Posterior cingulate gyrus (tissue), 11 donors: ENCODE measurements around the gene HDAC2.
"Not testable (repeated sequence)": the region's sequence is repeated elsewhere in the genome, so short reads cannot be mapped to it uniquely, and the experiment has no call there.

Experiments used
- DNase-seq, 10 donors: peaks; one replicate each; pipeline versions ENCODE4 v3.0.0 to v3.0.0-alpha.2; 2020 to 2021; ENCODE audit warnings: mixed read lengths in 3 of 10
- intact Hi-C: fragments of 100-400 bp; cut with DNase I; formaldehyde crosslinking; loops from one replicate; pipeline ENCODE4 v1.15.1; 2023

Gene HDAC2

DNA sequence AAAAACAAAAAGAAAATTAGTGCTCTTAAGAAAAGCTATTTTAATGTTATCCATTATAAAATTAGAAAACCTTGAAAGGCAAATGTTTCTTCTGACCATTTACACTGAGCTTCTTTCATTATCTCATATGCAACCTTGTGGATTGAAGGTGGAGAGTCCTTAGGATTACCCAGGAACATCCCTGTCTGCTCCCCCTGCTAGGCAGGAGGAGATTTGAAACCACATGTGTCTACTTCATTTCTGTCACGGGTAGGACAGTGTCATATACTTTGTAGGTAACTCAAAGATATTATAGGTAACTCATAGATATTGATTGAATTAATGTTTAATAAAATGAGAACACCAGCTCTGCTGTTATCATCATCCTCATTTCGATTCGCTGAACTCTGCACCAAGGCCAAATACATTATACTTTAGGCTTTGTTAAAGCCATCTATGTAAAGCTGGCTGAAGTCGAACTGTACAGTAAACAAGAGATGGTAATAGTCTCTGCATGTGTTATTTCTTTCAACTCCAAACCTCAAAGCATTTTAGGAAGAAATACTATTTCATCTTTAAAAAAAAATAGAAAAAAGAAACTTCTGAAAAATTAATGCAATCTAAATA lies 49.5 kb downstream of the HDAC2 start:
- intact Hi-C loops, result no loop called here
- DNase-seq, result no peak

DNA sequence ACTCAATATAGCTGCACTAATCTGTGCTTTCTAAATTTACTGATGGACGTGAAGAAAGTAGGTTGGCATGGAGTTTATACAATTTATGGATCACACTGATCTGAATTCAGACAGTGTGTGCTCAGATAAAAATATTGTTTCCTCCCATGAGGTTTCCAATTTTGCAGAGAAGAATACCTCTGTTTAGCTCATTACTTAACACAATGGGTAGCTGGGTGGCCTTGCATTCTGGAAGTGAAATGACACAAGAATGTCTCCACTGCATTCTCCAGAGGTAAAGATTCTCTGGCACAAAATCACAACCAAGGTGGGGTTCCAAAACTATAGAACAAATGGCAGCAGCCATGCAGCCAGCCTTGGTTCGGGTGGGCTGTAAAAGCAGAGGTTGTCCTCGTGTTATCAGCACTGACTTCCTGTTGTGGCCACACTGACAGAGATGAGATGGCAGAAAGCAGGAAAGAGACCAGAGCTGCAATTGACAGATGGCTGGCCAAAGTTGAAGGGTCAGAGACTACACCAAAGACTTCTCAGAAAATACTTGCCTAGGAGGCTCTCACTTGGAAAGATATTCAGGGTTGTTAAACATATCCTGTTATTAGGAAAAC lies 50.2 kb downstream of the HDAC2 start:
- intact Hi-C loops, result no loop called here
- no peak for DNase-seq

DNA sequence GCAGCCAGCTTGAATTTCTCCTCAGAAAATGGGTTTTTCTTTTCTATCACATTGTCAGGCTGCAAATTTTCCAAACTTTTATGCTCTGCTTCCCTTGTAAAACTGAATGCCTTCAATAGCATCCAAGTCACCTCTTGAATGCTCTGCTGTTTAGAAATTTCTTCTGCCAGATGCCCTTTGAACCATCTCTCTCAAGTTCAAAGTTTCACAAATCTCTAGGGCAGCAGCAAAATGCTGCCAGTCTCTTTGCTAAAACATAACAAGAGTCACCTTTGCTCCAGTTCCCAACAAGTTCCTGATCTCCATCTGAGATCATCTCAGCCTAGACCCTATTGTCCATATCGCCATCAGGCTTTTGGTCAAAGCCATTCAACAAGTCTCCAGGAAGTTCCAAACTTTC lies 60.7 kb downstream of the HDAC2 start:
- DNase-seq, intact Hi-C loops: not testable (repeated sequence)

DNA sequence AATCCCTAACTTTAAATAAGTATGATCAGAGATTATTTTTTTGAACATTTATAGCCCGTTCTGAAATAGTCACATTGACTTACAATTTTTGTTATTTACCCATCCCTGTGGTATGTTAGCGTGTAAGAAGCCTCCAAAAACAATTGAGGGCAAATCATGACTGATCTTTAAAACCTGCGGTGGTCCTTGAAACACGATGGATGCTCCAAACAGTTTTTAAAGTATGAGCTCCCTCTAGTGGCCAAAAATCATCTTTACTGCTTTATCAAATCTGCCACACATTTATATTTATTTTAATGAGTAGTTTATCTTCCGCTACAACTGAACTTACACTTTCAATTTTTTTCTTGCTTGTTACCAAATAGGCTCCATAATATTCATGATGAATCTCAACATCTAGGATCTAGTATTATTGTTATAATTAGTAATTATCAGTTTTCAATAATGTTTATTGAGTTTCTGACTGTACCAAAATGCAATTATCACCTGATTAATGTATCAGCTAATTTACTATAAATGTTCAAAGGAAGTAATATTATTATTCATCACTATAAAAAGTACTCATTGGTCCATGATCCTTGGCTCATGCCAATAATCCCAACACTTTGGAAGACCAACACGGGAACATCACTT lies 61.6 kb downstream of the HDAC2 start:
- intact Hi-C loops, result loop anchor here (1.0 to 10.0 kb wide), 2 partner anchors 1129 to 1725 kb away; no protein-coding TSS in a partner anchor
- DNase-seq, result no peak

DNA sequence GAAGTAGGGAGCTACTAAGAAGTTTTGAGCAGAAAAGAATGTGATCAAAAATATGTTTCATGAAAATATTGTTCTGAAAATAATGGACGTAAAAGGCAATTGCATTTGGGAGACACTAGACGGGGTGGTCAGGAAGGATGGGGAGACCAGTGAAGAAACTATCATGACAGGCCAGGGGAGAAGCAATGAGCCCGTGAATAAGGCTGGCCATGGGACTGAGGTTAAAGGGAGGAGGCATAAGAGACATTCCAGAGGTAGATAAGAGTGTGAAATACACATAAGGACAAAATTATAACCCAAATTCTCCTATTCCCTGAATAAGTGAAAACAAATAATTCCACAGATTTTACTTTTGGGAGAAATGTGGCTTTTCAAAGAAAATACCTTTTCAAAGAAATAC lies 62.1 kb downstream of the HDAC2 start:
- intact Hi-C loops, result loop anchor here (1.0 to 10.0 kb wide), 2 partner anchors 1128 to 1724 kb away; no protein-coding TSS in a partner anchor
- no peak for DNase-seq

DNA sequence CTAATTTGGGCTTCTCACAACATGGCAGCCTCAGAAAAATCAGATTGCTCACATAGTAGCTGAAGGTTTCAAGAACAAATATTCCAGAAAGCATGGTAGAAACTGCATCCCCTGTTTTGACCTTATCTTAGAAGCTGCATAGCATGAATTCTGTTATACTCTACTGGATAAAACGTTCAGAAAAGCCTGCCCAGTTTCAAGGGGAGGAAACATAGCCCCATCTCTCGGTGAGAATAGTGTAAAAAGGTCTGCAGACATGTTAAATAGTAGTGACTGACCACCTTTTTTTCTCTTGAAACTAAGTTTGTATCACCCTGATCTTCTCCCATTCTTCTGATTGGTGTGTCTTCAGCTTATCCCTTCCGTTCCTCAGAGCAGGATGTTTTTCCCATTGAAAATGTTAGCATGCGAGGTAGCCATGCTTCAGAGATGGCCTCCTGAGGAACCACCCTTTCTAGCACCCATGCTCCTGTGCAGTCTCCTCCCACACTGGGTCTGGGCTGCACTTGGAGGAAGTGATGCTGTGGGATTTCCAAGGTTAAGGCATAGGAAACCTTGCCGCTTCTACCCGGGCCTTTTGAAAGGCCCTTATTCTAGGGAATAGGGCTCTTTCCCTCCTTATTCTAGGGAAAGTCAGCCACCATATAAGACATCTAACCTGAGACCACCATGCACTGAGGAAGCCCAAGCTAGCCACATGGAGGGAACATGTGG lies 63.7 kb downstream of the HDAC2 start:
- intact Hi-C loops, result loop anchor here (10.0 kb wide), 1 partner anchor 1722 kb away; no protein-coding TSS in a partner anchor
- DNase-seq, result no peak

DNA sequence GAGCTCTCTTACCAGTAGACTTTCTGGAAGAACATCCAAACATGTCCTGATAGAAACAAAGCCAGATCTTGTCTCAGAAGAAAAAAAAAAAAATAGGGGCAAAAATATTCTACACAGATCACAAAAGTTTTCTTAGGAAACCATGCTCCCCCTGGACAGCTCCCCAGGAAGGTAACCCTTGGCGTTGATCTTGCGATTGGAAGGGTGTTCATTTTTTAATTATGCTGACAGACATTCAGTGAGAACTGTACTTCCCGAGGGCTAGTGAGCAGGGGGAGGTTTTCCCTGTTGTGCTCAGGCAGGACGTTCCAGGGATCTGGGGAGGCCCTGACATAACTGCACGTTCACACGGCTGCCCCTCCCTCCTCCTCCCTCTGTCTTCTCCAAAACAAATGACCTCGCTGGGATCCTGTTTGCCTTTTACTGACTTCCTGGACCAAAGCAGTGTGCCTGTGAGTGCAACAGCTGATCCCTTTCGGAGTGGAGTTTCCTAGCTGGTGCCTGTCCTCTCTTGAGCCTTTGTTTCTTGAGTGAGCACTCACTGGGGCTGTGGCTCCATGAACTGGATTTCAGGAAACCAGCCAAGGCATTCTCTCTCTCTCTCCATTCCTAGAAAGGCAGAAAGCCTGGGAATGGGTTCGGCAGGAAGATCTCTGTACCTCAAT lies 67.2 kb downstream of the HDAC2 start:
- intact Hi-C loops, result loop anchor here (10.0 kb wide), 1 partner anchor 1719 kb away; no protein-coding TSS in a partner anchor
- DNase-seq, result no peak

DNA sequence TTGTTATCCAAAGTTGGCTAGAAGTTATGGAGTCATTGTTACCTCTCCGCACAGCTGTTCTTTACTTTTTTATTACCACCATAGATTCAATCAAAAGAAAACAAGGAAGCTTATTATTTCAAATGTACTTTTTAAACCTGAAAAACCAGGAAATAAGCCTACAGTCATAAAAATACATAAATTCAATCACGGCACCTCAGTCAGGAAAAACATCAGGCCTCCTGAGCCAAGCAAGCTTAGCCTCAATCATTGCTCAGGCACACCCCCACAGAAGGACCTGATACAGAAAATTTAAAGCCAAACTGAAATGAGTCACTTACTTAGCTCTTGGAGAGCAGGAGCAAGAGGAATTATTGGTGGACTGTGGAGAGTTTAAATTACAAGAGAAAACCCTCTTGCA lies 69.5 kb downstream of the HDAC2 start:
- intact Hi-C loops, result loop anchor here (10.0 kb wide), 1 partner anchor 1717 kb away; no protein-coding TSS in a partner anchor

DNA sequence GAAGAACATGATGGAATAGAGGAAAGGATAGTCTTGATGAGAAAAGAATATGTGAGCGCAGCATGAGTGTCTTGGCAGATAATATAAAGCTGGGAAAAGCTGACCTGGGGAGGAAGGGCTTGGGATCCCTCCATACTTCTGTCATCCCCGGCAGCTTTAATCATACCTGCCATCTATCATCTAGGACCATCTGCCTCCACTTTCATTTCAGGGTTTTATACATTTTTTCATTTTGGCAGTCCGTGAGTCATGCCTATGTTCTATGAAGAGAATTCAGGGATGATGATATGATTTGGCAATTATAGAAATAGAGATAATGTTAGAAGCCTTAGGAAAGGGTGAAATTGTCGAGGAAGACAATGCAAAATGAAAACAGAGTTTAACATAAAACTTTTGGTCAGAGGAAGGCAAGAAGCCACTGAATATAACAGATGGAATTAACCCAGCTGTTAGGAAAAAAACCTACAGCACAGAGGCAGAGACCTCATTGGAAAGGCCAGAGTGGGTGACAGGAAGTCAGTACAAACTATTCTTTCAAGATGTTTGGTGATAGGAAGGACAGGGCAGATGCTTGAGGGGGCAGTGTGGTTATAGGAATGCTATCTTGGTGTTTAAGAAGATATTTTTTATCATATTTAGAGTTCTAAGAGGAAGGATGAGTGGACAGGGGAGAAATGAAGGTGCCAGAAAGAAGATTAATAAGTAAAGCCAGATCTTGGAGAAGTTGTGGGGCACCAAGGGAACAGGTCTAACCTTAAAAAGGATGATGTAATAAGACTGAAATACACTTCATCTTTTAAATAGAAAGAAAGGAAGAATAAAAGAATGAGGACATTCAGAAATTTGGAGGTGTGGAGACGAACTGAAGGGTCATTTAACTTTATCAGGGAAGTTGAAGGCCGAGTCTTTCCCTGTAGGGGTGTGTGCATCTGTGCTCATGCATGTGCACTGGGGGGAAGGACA lies 76.0 kb downstream of the HDAC2 start:
- DNase-seq, result no peak
- intact Hi-C loops, result no loop called here

More for the DNA sequence above, 69.5 kb downstream of the HDAC2 start:
- no peak for DNase-seq

DNA sequence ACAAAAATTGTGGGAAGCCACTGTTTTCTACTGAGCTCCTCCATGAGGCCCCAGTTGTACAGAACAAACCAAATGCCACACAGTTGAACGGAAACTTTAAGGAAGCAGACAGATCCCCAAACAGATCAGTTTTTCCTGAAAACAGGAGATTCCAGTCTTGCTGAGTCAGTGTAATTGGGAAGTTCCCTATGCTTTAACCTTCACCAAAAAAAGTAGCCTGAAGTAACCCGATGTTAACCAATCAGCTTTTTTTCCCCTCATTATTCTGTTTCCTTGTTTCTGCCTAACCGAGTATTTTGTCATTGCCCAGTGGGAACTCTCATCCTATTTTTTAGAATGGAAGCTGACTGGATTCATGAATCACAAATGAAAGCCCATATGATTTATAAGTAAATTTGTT lies 77.1 kb downstream of the HDAC2 start:
- intact Hi-C loops, result no loop called here
- DNase-seq, result no peak

DNA sequence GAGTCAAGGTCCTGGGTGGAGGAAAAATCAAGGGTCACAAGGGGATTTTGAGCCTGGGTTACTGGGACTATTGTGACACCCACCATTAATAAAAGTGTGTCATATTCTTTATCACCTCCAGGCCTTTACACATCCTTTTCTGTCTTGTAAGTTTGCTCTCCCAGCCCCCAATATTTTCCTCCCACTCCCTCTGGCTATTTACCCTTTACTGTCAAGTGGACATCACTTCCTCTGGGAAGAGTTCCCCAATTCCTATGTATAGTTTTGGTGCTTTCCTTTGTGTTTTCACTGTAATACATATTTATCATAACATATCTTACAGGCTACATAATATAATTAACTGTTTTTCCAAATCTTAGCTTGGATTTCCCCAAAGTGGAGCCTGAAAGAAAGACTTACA lies 77.5 kb downstream of the HDAC2 start:
- DNase-seq, result no peak
- intact Hi-C loops, result no loop called here

DNA sequence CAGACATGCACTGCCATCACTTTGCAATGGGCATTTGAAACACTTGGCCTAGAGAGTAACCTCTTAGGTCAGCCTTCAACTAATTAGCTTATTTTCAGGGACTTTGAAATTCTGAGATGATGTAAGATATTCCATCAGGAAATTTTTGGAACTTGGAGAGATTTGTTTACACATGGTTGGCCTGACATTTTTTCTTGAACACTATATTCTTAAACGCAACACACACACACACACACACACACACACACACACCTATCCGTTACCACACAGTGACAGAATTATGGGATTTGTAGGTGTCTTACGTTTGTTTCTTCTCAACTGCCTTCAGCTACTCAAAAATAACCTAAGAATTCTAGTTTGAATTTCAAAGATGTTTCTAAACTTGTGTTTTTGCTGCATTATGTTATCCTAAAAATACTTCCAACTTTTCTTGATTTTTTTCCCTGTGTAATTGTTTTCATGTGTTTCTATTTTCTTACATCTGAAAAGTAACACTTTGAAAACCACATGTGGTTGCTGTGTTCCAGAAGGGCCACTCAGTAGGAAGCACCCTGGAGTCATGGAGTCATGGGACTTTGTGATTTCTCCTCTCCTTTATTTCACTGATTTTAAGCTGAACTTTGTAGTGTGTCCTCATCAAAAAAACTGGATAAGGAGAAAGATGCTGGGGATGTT lies 81.9 kb downstream of the HDAC2 start:
- intact Hi-C loops, result no loop called here
- DNase-seq, result no peak

DNA sequence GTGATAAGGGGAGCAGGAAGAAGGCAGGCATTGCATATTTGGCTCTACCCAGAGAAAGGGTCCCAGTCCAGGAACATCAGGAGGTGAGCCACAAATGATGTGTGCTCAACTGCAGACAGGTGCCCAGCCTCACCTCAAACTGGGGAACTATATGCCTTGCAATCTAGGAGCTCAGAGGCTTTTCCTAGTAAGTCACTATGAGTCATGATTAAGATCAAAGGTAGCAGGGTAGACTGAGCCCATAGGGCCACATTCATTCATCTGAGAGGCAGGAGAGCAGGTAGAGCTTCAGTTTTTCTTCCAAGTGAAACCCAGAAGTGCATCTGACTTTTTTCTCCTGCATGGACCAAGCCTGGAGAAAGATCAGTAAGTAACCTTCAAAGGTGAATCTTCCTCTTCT lies 82.5 kb downstream of the HDAC2 start:
- no peak for DNase-seq
- intact Hi-C loops, result no loop called here

DNA sequence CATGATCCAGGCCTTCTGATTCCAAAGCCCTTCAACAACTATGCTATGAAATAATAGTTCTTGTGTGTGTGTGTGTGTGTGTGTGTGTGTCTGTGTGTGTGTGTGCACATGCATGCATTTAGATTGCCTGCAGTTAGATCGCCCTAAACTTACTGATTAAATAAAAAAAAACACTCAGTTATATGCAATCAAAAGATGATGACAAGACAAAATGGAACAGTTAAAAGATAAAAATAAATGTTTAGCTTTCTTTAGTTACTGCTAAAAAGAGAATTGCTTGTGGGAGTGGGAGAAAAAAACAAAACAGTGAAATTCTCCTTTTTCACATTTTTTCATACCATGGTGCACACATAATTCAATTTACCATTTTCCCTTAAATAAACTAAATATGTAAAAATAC lies 84.4 kb downstream of the HDAC2 start:
- intact Hi-C loops, result no loop called here
- no peak for DNase-seq

DNA sequence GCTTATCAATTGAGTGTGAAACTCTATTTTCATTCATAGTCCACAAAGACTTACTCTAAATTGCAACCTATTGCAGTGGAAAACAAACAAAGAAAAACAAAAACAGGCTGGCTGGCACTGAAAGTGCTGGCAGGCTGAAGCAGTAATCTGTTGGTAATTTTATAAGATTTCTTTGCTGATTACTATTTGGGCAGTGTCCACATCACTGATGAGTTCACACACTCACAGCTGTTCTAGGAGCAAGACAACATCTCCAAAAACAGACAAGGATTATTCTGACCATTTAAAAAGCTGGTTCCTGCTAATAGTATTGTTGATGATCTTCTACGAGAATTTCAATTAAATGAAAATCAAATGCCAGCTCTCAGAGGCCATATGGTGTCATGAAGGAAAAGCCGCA lies 86.9 kb downstream of the HDAC2 start:
- no peak for DNase-seq
- intact Hi-C loops, result no loop called here
